Fibroblast of lung (primary cell): ENCODE results near the gene GRK4. TPM values are rescaled to one million over a fixed set of nuclear protein-coding genes. Genes with fewer than 3 reads are reported as not detected.
"Not testable (repeated sequence)": the region's sequence is repeated elsewhere in the genome, so short reads cannot be mapped to it uniquely, and the experiment has no call there.

Experiments
- DNase-seq, 2 donors: peaks; one replicate each; pipeline versions ENCODE4 v3.0.0 to v3.0.0-alpha.2; 2010; ENCODE audit warnings: low read depth in 2 of 2
- H2AFZ ChIP-seq: 2 replicates; pipeline ENCODE4 v1.5.1; 2012; ENCODE audit warnings: low read length, control low read depth, inconsistent platforms
- H3K27ac ChIP-seq: 2 replicates; pipeline ENCODE4 v1.5.1; 2011; ENCODE audit warnings: low read length, control low read depth; ENCODE audit not compliant: insufficient read depth
- H3K27me3 ChIP-seq: 2 replicates; pipeline ENCODE4 v1.5.1; 2011; ENCODE audit warnings: mild to moderate bottlenecking, low read length; ENCODE audit not compliant: control insufficient read depth, insufficient read depth
- H3K36me3 ChIP-seq: 2 replicates; pipeline ENCODE4 v1.5.1; 2011; ENCODE audit warnings: low read length; ENCODE audit not compliant: control insufficient read depth, insufficient read depth
- H3K4me1 ChIP-seq: 2 replicates; pipeline ENCODE4 v1.5.1; 2011; ENCODE audit warnings: low read length; ENCODE audit not compliant: control insufficient read depth, insufficient read depth; ENCODE audit errors: extremely low read depth
- H3K4me2 ChIP-seq: 2 replicates; pipeline ENCODE4 v1.5.1; 2011; ENCODE audit warnings: low read length, control low read depth; ENCODE audit not compliant: insufficient read depth; ENCODE audit errors: extremely low read depth
- H3K4me3 ChIP-seq, 4 experiments: fragments of 200-600 bp in 1 of 4; sonication (generic) in 1 of 4; replicated peaks in 1 of 4; 2 replicates each; pipeline ENCODE4 v1.5.1; 2011 to 2016; ENCODE audit warnings: low read length in 4 of 4, low read depth in 3 of 4, mild to moderate bottlenecking in 3 of 4, control low read depth in 2 of 4, inconsistent platforms in 1 of 4, mixed read lengths in 1 of 4; ENCODE audit not compliant: insufficient read depth in 1 of 4; ENCODE audit errors: control extremely low read depth in 1 of 4
- H3K79me2 ChIP-seq: 2 replicates; pipeline ENCODE4 v1.5.1; 2012; ENCODE audit warnings: mild to moderate bottlenecking, low read length, inconsistent platforms; ENCODE audit not compliant: control insufficient read depth, insufficient read depth
- H3K9ac ChIP-seq: 2 replicates; pipeline ENCODE4 v1.5.1; 2011; ENCODE audit warnings: mild to moderate bottlenecking, low read length, control low read depth; ENCODE audit not compliant: insufficient read depth
- H3K9me3 ChIP-seq: 2 replicates; pipeline ENCODE4 v1.5.1; 2012; ENCODE audit warnings: low read depth, low read length; ENCODE audit not compliant: control insufficient read depth, insufficient read depth
- H4K20me1 ChIP-seq: 2 replicates; pipeline ENCODE4 v1.5.1; 2011; ENCODE audit warnings: low read length; ENCODE audit not compliant: control insufficient read depth, insufficient read depth; ENCODE audit errors: extremely low read depth
- EZH2 ChIP-seq: IDR thresholded peaks from 2 replicates; pipeline ENCODE4 v1.5.1; 2012; ENCODE audit warnings: low read length, control low read depth, mild to moderate bottlenecking; ENCODE audit errors: missing control alignments
- polyA plus RNA-seq, 2 donors: library from polyadenylated mRNA; depleted of rRNA in 1 of 2; stranded (reverse) in 1 of 2; unstranded in 1 of 2; fragments of >200 nt; gene quantifications; 2 replicates each; pipeline ENCODE4 v1.2.1, GENCODE V29; 2011 to 2012; ENCODE audit warnings: missing spikeins in 1 of 2
- total RNA-seq: library from RNA; depleted of rRNA; stranded (reverse); fragments of >200 nt; gene quantifications from 2 replicates; pipeline ENCODE4 v1.2.1, GENCODE V29; 2014
- TF ChIP-seq, protein P1 (sequence below), 2 donors: IDR thresholded peaks in 1 of 2; conservative IDR thresholded peaks in 1 of 2; 1 replicate in 1 of 2; 2 replicates in 1 of 2; pipeline ENCODE4 v1.5.1; 2011 to 2012; ENCODE audit warnings: low read length in 2 of 2, control low read depth in 1 of 2, inconsistent platforms in 1 of 2, low read depth in 1 of 2, mild to moderate bottlenecking in 1 of 2

The GRK4 gene
- total and polyA plus RNA-seq, 2 donors (not counting 1 experiment from before 2014, with no cell fraction given), result 4.4 to 5.9 TPM

GRCh38 chr4:2937986-2938385 lies 25.4 kb upstream of the GRK4 start:
- TF ChIP-seq, protein P1, sequence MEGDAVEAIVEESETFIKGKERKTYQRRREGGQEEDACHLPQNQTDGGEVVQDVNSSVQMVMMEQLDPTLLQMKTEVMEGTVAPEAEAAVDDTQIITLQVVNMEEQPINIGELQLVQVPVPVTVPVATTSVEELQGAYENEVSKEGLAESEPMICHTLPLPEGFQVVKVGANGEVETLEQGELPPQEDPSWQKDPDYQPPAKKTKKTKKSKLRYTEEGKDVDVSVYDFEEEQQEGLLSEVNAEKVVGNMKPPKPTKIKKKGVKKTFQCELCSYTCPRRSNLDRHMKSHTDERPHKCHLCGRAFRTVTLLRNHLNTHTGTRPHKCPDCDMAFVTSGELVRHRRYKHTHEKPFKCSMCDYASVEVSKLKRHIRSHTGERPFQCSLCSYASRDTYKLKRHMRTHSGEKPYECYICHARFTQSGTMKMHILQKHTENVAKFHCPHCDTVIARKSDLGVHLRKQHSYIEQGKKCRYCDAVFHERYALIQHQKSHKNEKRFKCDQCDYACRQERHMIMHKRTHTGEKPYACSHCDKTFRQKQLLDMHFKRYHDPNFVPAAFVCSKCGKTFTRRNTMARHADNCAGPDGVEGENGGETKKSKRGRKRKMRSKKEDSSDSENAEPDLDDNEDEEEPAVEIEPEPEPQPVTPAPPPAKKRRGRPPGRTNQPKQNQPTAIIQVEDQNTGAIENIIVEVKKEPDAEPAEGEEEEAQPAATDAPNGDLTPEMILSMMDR (conservative IDR thresholded peaks at IDR 0.05 in 1 of 2, IDR thresholded peaks at IDR 0.05 in 1 of 2; ENCODE audit: low read depth in 1 of 2, low read length in 2 of 2), result no peak
- no peak for TF ChIP-seq EZH2
- Histone ChIP-seq H2AFZ (no peak overlapping the region), H3K9ac (no peak overlapping the region), H4K20me1 (no peaks in the 10 kb centered on the region), H3K27ac (no peak overlapping the region), H3K4me2 (no peak overlapping the region), H3K4me3 (no peak overlapping the region), H3K36me3 (peaks cover 48% of the 10 kb centered on the region), H3K9me3 (no peaks in the 10 kb centered on the region), H3K27me3 (no peaks in the 10 kb centered on the region), H3K4me1 (peaks cover 15% of the 10 kb centered on the region), H3K79me2 (peaks cover 26% of the 10 kb centered on the region)
- DNase-seq, result no peak

- not testable (repeated sequence) for H3K4me2 ChIP-seq, DNase-seq, H3K9ac ChIP-seq, H3K27ac ChIP-seq, H3K9me3 ChIP-seq, H3K4me3 ChIP-seq, H3K27me3 ChIP-seq, H4K20me1 ChIP-seq, H2AFZ ChIP-seq
- peaks cover 11% of the 10 kb centered on the region for H3K4me1 ChIP-seq
- peaks cover 22% of the 10 kb centered on the region for H3K79me2 ChIP-seq
- peaks cover 51% of the 10 kb centered on the region for H3K36me3 ChIP-seq
These were observed 25.0 kb upstream of the GRK4 start for GRCh38 chr4:2938411-2938810.

DNA sequence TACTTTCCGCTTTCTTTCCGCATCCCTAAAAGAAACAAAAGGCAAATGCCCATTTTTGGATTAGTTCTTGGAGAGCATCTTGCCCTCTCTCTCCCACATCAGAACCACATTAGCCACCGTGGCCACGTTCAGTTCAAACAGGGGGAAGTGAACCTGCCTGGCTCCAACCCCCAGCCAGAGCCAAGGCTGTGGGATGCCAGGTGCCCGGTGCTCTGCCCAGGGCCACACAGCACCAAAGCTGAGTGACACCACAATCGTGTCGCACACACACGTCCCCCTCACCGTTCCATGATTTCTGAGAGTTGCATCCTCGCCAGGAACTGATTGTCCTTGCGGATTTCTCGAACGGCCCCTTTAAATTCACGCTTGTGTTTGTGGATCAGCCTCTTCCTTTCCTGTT lies 24.5 kb upstream of the GRK4 start:
- Histone ChIP-seq H3K27me3 (no peaks in the 10 kb centered on the region), H3K4me1 (peaks cover 11% of the 10 kb centered on the region), H3K4me2 (no peak overlapping the region), H3K9me3 (no peaks in the 10 kb centered on the region), H2AFZ (no peak overlapping the region), H4K20me1 (no peaks in the 10 kb centered on the region), H3K79me2 (peaks cover 17% of the 10 kb centered on the region), H3K4me3 (no peak overlapping the region), H3K9ac (no peak overlapping the region), H3K36me3 (peaks cover 54% of the 10 kb centered on the region), H3K27ac (no peak overlapping the region)
- DNase-seq, result no peak
- TF ChIP-seq, protein P1 (conservative IDR thresholded peaks at IDR 0.05 in 1 of 2, IDR thresholded peaks at IDR 0.05 in 1 of 2; ENCODE audit: low read depth in 1 of 2, low read length in 2 of 2), result no peak
- no peak for TF ChIP-seq EZH2
